Measurements from ENCODE around the gene ZCWPW2.
A peak's percentile ranks its signal among the peaks of the same experiment; 100 is the strongest.

Gene ZCWPW2

DNA sequence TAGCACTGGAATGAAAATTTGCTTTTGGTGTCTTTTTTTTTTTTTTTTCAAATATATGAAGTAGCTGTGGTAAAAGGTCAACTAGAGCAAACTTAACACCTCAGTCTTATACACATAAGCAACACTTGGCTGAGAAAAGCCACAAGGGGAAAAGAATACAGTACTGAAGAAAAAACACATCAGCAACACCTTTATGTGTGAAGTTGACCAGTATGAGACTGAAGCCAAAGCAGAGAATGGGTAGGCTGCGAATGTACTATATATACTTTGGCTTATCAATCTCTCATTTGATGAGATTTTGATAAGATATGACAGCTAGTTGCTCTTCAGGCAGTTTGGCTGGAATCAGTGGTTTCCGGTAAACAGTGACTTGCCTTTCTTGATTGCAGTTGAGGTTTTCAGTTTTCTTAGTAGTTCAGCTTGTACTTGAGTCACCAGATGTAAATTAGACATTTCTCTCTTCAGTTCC, 22.0 kb upstream of the ZCWPW2 start:
- H3K4me1 ChIP-seq (ENCODE audit: control insufficient read depth in 1 of 2, insufficient read depth in 1 of 2, low read depth in 1 of 2, low read length in 1 of 2) = no peaks in the 10 kb centered on the region
- H3K4me3 ChIP-seq (ENCODE audit: low read depth in 1 of 2, low read length in 1 of 2) = no peak overlapping the region
- peak overlapping the region; percentile 23 for H3K27ac ChIP-seq
- H3K36me3 ChIP-seq = peaks cover 70% of the 10 kb centered on the region
- H3K27me3 ChIP-seq = no peaks in the 10 kb centered on the region
- TF ChIP-seq, protein P1, sequence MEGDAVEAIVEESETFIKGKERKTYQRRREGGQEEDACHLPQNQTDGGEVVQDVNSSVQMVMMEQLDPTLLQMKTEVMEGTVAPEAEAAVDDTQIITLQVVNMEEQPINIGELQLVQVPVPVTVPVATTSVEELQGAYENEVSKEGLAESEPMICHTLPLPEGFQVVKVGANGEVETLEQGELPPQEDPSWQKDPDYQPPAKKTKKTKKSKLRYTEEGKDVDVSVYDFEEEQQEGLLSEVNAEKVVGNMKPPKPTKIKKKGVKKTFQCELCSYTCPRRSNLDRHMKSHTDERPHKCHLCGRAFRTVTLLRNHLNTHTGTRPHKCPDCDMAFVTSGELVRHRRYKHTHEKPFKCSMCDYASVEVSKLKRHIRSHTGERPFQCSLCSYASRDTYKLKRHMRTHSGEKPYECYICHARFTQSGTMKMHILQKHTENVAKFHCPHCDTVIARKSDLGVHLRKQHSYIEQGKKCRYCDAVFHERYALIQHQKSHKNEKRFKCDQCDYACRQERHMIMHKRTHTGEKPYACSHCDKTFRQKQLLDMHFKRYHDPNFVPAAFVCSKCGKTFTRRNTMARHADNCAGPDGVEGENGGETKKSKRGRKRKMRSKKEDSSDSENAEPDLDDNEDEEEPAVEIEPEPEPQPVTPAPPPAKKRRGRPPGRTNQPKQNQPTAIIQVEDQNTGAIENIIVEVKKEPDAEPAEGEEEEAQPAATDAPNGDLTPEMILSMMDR (IDR thresholded peaks at IDR 0.05) = no peak
- H3K9me3 ChIP-seq = no peaks in the 10 kb centered on the region

DNA sequence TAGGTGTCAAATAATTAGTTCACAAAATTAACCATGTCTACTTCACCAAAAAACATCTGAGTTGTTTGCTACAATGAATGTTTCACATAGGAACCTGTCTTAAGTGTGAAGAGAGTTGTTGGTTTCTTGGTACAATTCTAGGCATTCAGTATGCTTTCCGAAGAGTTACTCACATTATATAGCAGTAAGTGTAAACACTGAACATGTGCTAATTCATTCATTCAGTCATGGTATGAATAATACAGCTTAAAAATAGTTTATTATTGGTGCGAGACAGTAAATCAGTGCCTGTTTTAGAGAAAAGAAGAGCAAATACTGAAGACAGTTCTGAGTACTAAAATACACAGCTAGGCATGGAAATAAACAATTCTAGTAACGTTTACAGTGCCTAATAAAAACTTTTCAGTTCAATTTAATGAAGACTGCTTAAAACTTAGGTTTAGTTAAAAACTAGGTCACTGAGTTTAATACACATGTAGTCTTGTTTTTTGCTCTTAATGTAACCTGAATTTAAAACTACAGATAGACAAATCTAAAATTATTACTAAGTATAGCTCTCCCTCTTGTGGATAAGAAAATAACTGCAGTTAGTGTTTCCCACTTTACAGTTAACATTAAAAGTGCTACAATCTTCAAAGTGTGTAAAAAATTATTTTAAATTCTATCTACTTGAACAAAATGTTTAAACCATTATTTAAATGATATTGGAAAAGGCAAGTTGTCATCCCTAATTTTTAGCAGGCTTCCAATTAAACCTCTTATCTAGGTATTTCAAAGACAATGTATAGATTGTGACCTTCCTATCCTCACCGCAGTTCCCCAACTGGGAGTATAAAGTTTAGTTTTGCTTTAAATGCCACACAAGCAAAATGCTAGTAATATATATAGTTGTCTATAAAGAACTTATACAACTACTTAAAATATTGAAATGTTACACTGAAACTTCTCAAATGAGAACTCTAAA, 20.1 kb upstream of the ZCWPW2 start:
- TF ChIP-seq, protein P1 (IDR thresholded peaks at IDR 0.05) = peak; percentile 58
- Histone ChIP-seq H3K4me3 (ENCODE audit: low read depth in 1 of 2, low read length in 1 of 2) (no peak overlapping the region), H3K36me3 (peaks cover 70% of the 10 kb centered on the region), H3K27ac (no peak overlapping the region), H3K4me1 (ENCODE audit: control insufficient read depth in 1 of 2, insufficient read depth in 1 of 2, low read depth in 1 of 2, low read length in 1 of 2) (no peaks in the 10 kb centered on the region), H3K27me3 (no peaks in the 10 kb centered on the region), H3K9me3 (no peaks in the 10 kb centered on the region)

DNA sequence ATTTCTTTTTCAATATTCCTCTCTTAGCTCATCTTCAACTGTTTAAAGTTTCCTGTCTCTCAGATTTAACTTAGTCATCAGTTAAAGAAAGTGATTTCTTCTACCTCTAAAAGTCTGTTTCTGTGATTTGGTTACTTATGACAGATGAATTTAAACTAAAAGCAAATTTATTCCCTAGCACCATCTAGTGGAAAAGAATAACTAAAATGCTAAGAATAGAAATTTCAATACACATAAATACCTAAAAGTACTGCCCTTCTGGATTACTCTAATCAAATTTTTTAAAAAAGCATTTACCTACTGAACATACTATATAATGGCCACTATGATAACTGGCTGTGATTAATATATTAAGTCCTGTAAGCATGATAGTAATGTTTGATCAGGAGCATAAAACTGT, 14.0 kb upstream of the ZCWPW2 start:
- Histone ChIP-seq H3K36me3 (peaks cover 88% of the 10 kb centered on the region), H3K27ac (no peak overlapping the region), H3K4me1 (ENCODE audit: control insufficient read depth in 1 of 2, insufficient read depth in 1 of 2, low read depth in 1 of 2, low read length in 1 of 2) (no peaks in the 10 kb centered on the region), H3K4me3 (ENCODE audit: low read depth in 1 of 2, low read length in 1 of 2) (no peak overlapping the region), H3K27me3 (no peaks in the 10 kb centered on the region), H3K9me3 (no peaks in the 10 kb centered on the region)
- TF ChIP-seq, protein P1 (IDR thresholded peaks at IDR 0.05) = no peak

DNA sequence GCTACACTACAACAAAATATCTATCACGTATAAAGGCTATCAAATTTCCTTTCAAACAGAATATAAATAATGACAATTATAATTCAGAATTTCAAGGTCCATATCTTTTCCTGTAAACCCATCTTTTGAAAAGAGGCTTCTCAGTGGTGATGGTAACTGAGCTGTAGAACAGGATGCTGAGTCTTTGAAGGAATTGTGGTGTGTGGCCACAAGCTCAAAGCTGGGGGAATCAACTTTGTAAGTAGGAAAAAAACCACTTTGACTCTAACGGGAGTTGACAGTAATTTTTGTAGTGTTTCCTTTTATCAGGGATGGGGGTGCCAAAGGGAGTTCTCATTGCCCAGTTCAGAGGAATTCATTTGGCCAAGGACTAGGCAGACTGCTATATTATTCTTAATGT, 13.3 kb upstream of the ZCWPW2 start:
- TF ChIP-seq, protein P1 (IDR thresholded peaks at IDR 0.05) = no peak
- H3K27me3 ChIP-seq = no peaks in the 10 kb centered on the region
- H3K4me1 ChIP-seq (ENCODE audit: control insufficient read depth in 1 of 2, insufficient read depth in 1 of 2, low read depth in 1 of 2, low read length in 1 of 2) = no peaks in the 10 kb centered on the region
- no peak overlapping the region for H3K27ac ChIP-seq
- H3K4me3 ChIP-seq (ENCODE audit: low read depth in 1 of 2, low read length in 1 of 2) = no peak overlapping the region
- H3K9me3 ChIP-seq = no peaks in the 10 kb centered on the region
- peaks cover 89% of the 10 kb centered on the region for H3K36me3 ChIP-seq

DNA sequence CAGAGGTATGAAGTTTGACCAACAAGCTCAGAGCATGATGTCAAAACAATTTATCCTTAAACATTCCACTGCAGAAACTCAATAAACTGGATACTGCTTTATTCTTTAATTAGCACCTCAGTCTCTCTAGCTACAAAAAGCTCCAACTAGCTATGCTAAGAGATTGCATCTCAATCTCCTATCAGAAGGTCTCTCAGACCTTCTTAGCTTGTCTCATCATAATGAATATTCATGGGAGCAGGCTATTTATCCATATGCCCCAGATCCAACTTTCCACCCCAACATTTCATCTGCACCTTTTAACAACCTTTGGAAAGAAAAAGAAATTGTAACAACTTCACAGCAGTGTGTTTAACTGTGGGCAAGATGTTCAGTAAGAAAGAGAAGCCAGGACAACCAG, 11.3 kb upstream of the ZCWPW2 start:
- no peak overlapping the region for H3K27ac ChIP-seq
- peaks cover 76% of the 10 kb centered on the region for H3K36me3 ChIP-seq
- no peaks in the 10 kb centered on the region for H3K27me3 ChIP-seq
- no peaks in the 10 kb centered on the region for H3K9me3 ChIP-seq
- no peak overlapping the region for H3K4me3 ChIP-seq (ENCODE audit: low read depth in 1 of 2, low read length in 1 of 2)
- TF ChIP-seq, protein P1 (IDR thresholded peaks at IDR 0.05) = no peak
- peaks cover 0 to under 1% of the 10 kb centered on the region in 2 experiments for H3K4me1 ChIP-seq (ENCODE audit: control insufficient read depth in 1 of 2, insufficient read depth in 1 of 2, low read depth in 1 of 2, low read length in 1 of 2)

Measured in neutrophil (primary cell).